Thoracic aorta (tissue), 2 donors: Measurements from ENCODE around the gene GABRB1. TPM values are rescaled to one million over a fixed set of nuclear protein-coding genes. Genes with fewer than 3 reads are reported as not detected.

Source experiments
- ATAC-seq: fragments of 150-250 bp; one replicate; pipeline ENCODE4 v1.8.0; 2017; ENCODE audit warnings: low read depth; ENCODE audit not compliant: insufficient number of reproducible peaks, low FRiP score
- DNase-seq: peaks from one replicate; pipeline ENCODE4 v3.0.0-alpha.2; 2020; ENCODE audit warnings: low spot score
- H3K27ac ChIP-seq, 2 donors: fragments of 200-600 bp; sonication (generic); 1 replicate in 1 of 2; 2 replicates in 1 of 2; pipeline ENCODE4 v1.5.1; 2016; ENCODE audit warnings: mild to moderate bottlenecking in 2 of 2, moderate library complexity in 2 of 2
- H3K27me3 ChIP-seq: fragments of 200-600 bp; sonication (generic); replicated peaks from 2 replicates; pipeline ENCODE4 v1.6.0; 2016; ENCODE audit warnings: mild to moderate bottlenecking; ENCODE audit not compliant: insufficient read depth
- H3K36me3 ChIP-seq: fragments of 200-600 bp; sonication (generic); one replicate; pipeline ENCODE4 v1.5.1; 2016
- H3K4me1 ChIP-seq, 2 donors: fragments of 200-600 bp; sonication (generic); 1 replicate in 1 of 2; 2 replicates in 1 of 2; pipeline versions ENCODE4 v1.5.1 to v1.6.0; 2016; ENCODE audit warnings: low read depth in 2 of 2, mild to moderate bottlenecking in 1 of 2; ENCODE audit not compliant: control insufficient read depth in 1 of 2
- H3K4me3 ChIP-seq: fragments of 200-600 bp; sonication (generic); 2 replicates; pipeline ENCODE4 v1.5.1; 2016; ENCODE audit warnings: mild to moderate bottlenecking
- H3K9me3 ChIP-seq: fragments of 200-600 bp; sonication (generic); 2 replicates; pipeline ENCODE4 v1.5.1; 2016
- total RNA-seq, 2 donors: library from RNA; depleted of rRNA; stranded (reverse); fragments of >200 nt; gene quantifications; one replicate each; pipeline versions ENCODE4 v1.1.0 to v1.2.3, GENCODE V29; 2016
- TF ChIP-seq, protein P1 (sequence below): fragments of 200-600 bp; sonication (generic); IDR thresholded peaks from one replicate; pipeline ENCODE4 v1.5.1; 2019; ENCODE audit warnings: antibody characterized with exemption

GABRB1 gene
- total RNA-seq, 2 donors from 2014 or later = not detected

DNA sequence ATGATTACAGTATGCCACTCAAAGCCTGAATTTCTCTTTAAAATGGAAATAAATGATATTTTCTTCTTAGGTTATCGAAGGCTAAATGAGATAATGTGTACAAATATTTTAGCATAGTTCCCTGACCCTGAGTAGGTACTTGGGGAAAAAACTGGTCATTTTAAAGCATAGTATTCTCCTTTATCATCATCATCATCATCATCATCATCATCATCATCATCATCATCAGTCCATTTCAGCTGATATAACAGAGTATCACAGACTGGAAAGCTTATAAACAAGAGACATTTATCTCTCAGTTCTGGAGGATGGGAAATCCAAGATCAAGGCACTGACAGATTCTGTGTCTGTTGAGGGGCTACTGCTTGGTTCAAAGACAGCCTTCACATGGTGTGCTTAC is 13.9 kb downstream of the GABRB1 start:
- Histone ChIP-seq H3K36me3 (no peaks in the 10 kb centered on the region), H3K27ac (no peak overlapping the region), H3K27me3 (no peaks in the 10 kb centered on the region), H3K9me3 (no peaks in the 10 kb centered on the region), H3K4me3 (no peak overlapping the region), H3K4me1 (no peaks in the 10 kb centered on the region)
- DNase-seq (no peak), ATAC-seq (no peak)
- TF ChIP-seq, protein P1, sequence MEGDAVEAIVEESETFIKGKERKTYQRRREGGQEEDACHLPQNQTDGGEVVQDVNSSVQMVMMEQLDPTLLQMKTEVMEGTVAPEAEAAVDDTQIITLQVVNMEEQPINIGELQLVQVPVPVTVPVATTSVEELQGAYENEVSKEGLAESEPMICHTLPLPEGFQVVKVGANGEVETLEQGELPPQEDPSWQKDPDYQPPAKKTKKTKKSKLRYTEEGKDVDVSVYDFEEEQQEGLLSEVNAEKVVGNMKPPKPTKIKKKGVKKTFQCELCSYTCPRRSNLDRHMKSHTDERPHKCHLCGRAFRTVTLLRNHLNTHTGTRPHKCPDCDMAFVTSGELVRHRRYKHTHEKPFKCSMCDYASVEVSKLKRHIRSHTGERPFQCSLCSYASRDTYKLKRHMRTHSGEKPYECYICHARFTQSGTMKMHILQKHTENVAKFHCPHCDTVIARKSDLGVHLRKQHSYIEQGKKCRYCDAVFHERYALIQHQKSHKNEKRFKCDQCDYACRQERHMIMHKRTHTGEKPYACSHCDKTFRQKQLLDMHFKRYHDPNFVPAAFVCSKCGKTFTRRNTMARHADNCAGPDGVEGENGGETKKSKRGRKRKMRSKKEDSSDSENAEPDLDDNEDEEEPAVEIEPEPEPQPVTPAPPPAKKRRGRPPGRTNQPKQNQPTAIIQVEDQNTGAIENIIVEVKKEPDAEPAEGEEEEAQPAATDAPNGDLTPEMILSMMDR = no peak

DNA sequence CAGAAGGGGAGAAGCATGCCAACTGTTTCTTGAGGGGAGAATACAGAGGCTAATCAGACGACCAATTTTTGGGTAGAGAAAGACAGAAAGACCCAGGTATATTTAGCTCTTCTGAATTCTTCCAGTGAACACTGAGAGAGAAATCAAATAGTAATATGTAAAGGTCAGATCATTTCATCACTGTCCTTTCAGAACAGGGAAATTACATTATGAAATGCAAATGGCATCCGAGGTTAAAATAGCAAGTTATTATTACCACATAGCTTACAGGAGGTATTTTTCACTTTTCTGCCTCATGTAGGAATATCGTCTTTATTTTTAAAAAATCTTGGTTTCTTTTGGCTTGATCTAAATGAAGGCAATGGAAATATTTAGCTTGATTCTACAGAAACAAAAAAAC is 18.0 kb downstream of the GABRB1 start:
- Histone ChIP-seq H3K4me3 (no peak overlapping the region), H3K9me3 (no peaks in the 10 kb centered on the region), H3K27me3 (no peaks in the 10 kb centered on the region), H3K4me1 (no peaks in the 10 kb centered on the region), H3K36me3 (no peaks in the 10 kb centered on the region), H3K27ac (no peak overlapping the region)
- DNase-seq (no peak), ATAC-seq (no peak)
- TF ChIP-seq, protein P1 = no peak

DNA sequence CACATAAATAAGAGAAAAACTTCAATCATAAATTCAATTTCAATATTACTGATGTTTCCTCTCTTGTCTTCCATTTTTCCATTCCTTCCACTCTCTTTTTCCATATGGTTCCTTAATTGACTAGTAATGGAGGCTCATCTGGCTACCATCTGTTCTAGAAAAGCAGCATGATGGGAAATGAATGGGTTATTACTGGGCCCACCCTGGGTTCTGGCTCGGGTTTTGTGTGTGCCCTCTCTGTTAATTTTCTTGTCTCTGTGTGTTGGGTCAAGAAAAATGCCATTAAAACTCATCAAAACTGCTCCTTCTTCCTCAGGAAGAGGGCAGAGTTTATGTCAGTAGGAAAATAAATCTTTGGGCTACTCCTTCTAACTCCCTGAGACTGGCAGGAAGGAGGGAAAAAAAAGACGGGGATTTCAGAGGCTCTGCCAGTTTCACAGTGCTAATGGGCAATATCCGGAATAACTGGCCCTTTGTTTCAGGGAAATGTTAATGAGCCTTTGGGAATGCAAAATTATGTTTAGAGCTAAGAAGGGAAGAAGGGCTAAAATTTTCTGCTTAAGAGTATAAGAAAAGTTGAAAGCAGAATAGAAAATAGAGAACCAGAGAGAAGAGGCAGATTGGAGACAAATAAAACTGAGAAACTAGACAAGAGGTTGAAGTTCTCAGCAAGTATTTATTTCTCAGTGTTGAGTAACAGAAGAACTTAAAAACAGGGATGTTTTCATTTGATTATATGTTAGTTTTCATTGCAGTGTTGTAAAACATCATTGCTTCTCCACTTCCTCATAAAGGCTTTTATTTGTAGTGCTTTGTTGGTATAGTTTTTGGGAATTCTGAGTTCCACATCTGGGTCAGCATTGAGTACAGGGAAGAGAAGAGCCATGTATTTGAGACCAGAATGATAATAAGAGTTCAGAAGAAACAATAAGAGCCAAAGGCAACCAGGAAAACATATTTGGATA is 19.7 kb downstream of the GABRB1 start:
- Histone ChIP-seq H3K27ac (no peak overlapping the region), H3K4me3 (no peak overlapping the region), H3K4me1 (no peaks in the 10 kb centered on the region), H3K36me3 (no peaks in the 10 kb centered on the region), H3K27me3 (no peaks in the 10 kb centered on the region), H3K9me3 (no peaks in the 10 kb centered on the region)
- DNase-seq (no peak), ATAC-seq (no peak)
- TF ChIP-seq, protein P1 = no peak

DNA sequence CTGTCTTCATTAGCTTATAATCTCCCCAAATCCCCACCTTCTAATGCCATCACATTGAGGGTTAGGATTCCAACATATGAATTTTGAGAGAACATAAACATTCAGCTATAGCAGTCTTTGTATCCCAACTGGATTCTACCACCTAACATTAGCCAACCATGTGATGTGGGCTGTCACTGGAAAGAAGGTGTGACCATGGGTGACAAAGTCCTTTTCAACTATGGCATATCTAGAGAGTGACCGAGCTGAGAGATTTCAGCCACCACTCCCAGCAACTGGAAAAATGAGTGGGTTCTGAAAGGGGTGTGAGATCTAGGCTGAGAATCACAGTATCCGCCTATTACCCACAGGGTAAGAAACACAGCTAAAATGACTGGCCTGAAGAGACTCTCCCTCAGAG is 22.1 kb downstream of the GABRB1 start:
- DNase-seq (no peak), ATAC-seq (no peak)
- H3K4me3 ChIP-seq = no peak overlapping the region
- TF ChIP-seq, protein P1 = no peak
- no peaks in the 10 kb centered on the region for H3K9me3 ChIP-seq
- no peaks in the 10 kb centered on the region for H3K36me3 ChIP-seq
- H3K4me1 ChIP-seq = no peaks in the 10 kb centered on the region
- H3K27ac ChIP-seq = no peak overlapping the region
- no peaks in the 10 kb centered on the region for H3K27me3 ChIP-seq

DNA sequence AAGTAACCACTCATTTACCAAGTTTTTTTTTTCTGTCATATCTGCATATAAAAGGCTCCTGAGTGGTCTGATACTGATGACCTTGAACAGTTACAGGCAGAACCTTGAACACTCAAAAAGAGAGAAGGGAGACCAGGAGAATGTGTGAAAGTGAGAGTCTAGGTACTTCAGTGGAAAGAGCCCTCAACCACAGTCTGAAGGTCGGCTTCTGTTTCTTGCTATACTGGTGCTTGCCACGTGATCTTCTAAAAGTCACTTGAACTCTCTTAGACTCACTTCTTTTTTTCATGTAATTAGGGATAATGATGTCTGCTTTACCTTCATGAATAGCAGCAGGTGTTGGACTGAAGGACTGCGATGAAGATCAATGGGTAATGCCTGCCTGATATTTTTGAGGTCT is 22.8 kb downstream of the GABRB1 start:
- Histone ChIP-seq H3K27me3 (no peaks in the 10 kb centered on the region), H3K4me1 (no peaks in the 10 kb centered on the region), H3K27ac (no peak overlapping the region), H3K9me3 (no peaks in the 10 kb centered on the region), H3K4me3 (no peak overlapping the region), H3K36me3 (no peaks in the 10 kb centered on the region)
- no peak for ATAC-seq
- DNase-seq = no peak
- TF ChIP-seq, protein P1 = no peak
